ENCODE results near the gene HASPIN. TPM values are rescaled to one million over a fixed set of nuclear protein-coding genes. Genes with fewer than 3 reads are reported as not detected.

The HASPIN gene
- total and polyA plus RNA-seq, 2 experiments from 2014 or later, result 6.1 to 35.1 TPM

GRCh38 chr17:3771140-3771539 is 47.4 kb downstream of the HASPIN start (continued):
- TF ChIP-seq REST (IDR thresholded peaks at IDR 0.05; ENCODE audit: unreplicated experiment), result no peak
- no peak for TF ChIP-seq POLR2AphosphoS5 (IDR thresholded peaks at IDR 0.05; ENCODE audit: low read depth)
- TF ChIP-seq JUNB (IDR thresholded peaks at IDR 0.05; ENCODE audit: unreplicated experiment), result no peak
- TF ChIP-seq NANOG (IDR thresholded peaks at IDR 0.05; ENCODE audit: borderline replicate concordance), result no peak
- no peak for TF ChIP-seq CTCF (conservative IDR thresholded peaks at IDR 0.05; ENCODE audit: low read depth in 2 of 2)
- TF ChIP-seq EZH2 (IDR thresholded peaks at IDR 0.05; ENCODE audit: low read depth, unreplicated experiment), result no peak
- no peak for TF ChIP-seq ETS1 (IDR thresholded peaks at IDR 0.05)

GRCh38 chr17:3772764-3773163 is 49.1 kb downstream of the HASPIN start:
- H3K9me3 Mint-ChIP-seq, result peaks cover 3% of the 10 kb centered on the region; the same call in 1 of the 3 replicates
- H3K27me3 Mint-ChIP-seq (ENCODE audit: insufficient read depth, low read depth, poor library complexity), result peaks cover 10% of the 10 kb centered on the region
- Histone ChIP-seq H3K4me2 (no peak overlapping the region), H3K27me3 (ENCODE audit: insufficient read depth) (no peaks in the 10 kb centered on the region), H4K20me1 (replicated peaks; ENCODE audit: insufficient read depth) (no peaks in the 10 kb centered on the region), H3K79me2 (replicated peaks; ENCODE audit: insufficient read depth) (no peaks in the 10 kb centered on the region), H3K27ac (ENCODE audit: low read depth) (no peak overlapping the region), H3K9me2 (ENCODE audit: insufficient read depth) (no peaks in the 10 kb centered on the region), H3K4me3 (no peak overlapping the region), H3K36me3 (ENCODE audit: insufficient read depth) (no peaks in the 10 kb centered on the region), H3F3A (replicated peaks; ENCODE audit: low read depth) (no peaks in the 10 kb centered on the region), H2AFZ (no peak overlapping the region), H3K4me1 (ENCODE audit: insufficient read depth) (no peaks in the 10 kb centered on the region; the same call in 1 of the 2 replicates)
- ATAC-seq (peak; percentile 85), DNase-seq (ENCODE audit: low spot score) (peak; percentile 78)
- no peaks in the 10 kb centered on the region for H3K36me3 Mint-ChIP-seq (ENCODE audit: low read depth)
- H3K4me3 Mint-ChIP-seq, result no peak overlapping the region
- TF ChIP-seq CTCF (conservative IDR thresholded peaks at IDR 0.05; ENCODE audit: low read depth in 2 of 2) (peak; percentile 40 to 59), CREB1 (CRISPR knock-in tag; IDR thresholded peaks at IDR 0.05; ENCODE audit: low read depth) (no peak)
- peaks cover 23% of the 10 kb centered on the region for H3K4me1 Mint-ChIP-seq
- no peak overlapping the region for H3K27ac Mint-ChIP-seq

Data from GM23338 (cell line).